Gastrocnemius medialis (tissue), 4 donors: ENCODE results near the gene SPATA13.

Experiments
- POLR2A ChIP-seq, 2 donors: fragments of 450-650 bp; IDR thresholded peaks; one replicate each; pipeline ENCODE4 v1.6.1; 2017; ENCODE audit warnings: antibody characterized with exemption in 2 of 2, mild to moderate bottlenecking in 2 of 2, moderate library complexity in 2 of 2
- TF ChIP-seq, protein P1 (sequence below), 5 experiments: fragments of 450-650 bp in 3 of 5; fragments of 200-600 bp in 2 of 5; sonication (generic) in 2 of 5; IDR thresholded peaks in 4 of 5; conservative IDR thresholded peaks in 1 of 5; 1 replicate in 4 of 5; 2 replicates in 1 of 5; pipeline ENCODE4 v1.5.1; 2016 to 2019; ENCODE audit warnings: antibody characterized with exemption in 5 of 5, mild to moderate bottlenecking in 3 of 5, moderate library complexity in 3 of 5

DNA sequence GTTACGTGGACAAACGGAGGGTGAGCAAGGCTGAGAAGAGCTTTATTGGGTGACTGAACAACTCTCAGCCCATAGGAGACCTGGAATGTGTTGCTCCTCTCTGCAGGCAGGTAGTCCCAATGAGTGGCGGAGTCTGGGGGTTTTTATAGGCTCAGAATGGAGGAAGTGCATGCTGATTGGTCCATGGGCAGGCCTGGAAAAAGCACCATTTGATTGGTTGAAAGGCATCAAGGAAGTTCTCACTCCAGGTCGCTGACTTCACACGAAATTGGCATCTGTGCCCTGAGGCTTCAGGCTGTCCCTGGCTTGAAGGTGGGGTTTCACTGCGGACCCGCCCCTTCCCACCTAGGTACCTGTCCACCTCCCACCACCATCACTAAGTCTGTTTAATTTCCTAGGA is 65.4 kb downstream of the SPATA13 start:
- TF ChIP-seq, protein P1, sequence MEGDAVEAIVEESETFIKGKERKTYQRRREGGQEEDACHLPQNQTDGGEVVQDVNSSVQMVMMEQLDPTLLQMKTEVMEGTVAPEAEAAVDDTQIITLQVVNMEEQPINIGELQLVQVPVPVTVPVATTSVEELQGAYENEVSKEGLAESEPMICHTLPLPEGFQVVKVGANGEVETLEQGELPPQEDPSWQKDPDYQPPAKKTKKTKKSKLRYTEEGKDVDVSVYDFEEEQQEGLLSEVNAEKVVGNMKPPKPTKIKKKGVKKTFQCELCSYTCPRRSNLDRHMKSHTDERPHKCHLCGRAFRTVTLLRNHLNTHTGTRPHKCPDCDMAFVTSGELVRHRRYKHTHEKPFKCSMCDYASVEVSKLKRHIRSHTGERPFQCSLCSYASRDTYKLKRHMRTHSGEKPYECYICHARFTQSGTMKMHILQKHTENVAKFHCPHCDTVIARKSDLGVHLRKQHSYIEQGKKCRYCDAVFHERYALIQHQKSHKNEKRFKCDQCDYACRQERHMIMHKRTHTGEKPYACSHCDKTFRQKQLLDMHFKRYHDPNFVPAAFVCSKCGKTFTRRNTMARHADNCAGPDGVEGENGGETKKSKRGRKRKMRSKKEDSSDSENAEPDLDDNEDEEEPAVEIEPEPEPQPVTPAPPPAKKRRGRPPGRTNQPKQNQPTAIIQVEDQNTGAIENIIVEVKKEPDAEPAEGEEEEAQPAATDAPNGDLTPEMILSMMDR (IDR thresholded peaks at IDR 0.05 in 4 of 5, conservative IDR thresholded peaks at IDR 0.05 in 1 of 5): no peak
- TF ChIP-seq POLR2A (IDR thresholded peaks at IDR 0.05): no peak
